Keratinocyte (primary cell): ENCODE measurements around the gene SERP1. TPM values are rescaled to one million over a fixed set of nuclear protein-coding genes. Genes with fewer than 3 reads are reported as not detected.
"Not testable (repeated sequence)": the region's sequence is repeated elsewhere in the genome, so short reads cannot be mapped to it uniquely, and the experiment has no call there.

Source experiments
- DNase-seq: peaks from one replicate; pipeline ENCODE4 v3.0.0-alpha.2; 2011; ENCODE audit warnings: low read depth, missing footprints, low spot score
- FAIRE-seq: peaks from 2 replicates; lab custom pipeline; 2011; peaks lifted over from hg19 to GRCh38; lab: Jason Lieb, UNC
- H2AFZ ChIP-seq: 2 replicates; pipeline ENCODE4 v1.6.0; 2012; ENCODE audit warnings: low read length, control low read depth, inconsistent platforms; ENCODE audit not compliant: control insufficient read depth
- H3K27ac ChIP-seq: 2 replicates; pipeline ENCODE4 v1.5.1; 2011; ENCODE audit warnings: low read length; ENCODE audit not compliant: control insufficient read depth, insufficient read depth
- H3K27me3 ChIP-seq: 3 replicates; pipeline ENCODE4 v1.6.0; 2011; ENCODE audit warnings: low read length; ENCODE audit not compliant: control insufficient read depth, insufficient read depth; ENCODE audit errors: extremely low read depth
- H3K36me3 ChIP-seq, 2 experiments: 2 replicates in 1 of 2; 3 replicates in 1 of 2; pipeline ENCODE4 v1.5.1; 2011; ENCODE audit warnings: low read length in 2 of 2, mild to moderate bottlenecking in 1 of 2; ENCODE audit not compliant: control insufficient read depth in 2 of 2, insufficient read depth in 2 of 2; ENCODE audit errors: extremely low read depth in 1 of 2
- H3K4me1 ChIP-seq: 3 replicates; pipeline ENCODE4 v1.5.1; 2011; ENCODE audit warnings: low read length; ENCODE audit not compliant: control insufficient read depth, insufficient read depth; ENCODE audit errors: extremely low read depth
- H3K4me2 ChIP-seq: 3 replicates; pipeline ENCODE4 v1.6.0; 2011; ENCODE audit warnings: low read depth, low read length; ENCODE audit not compliant: control insufficient read depth, insufficient read depth; ENCODE audit errors: extremely low read depth
- H3K4me3 ChIP-seq, 3 experiments: fragments of 200-600 bp in 1 of 3; sonication (generic) in 1 of 3; 2 replicates in 2 of 3; 3 replicates in 1 of 3; pipeline ENCODE4 v1.5.1; 2011 to 2016; ENCODE audit warnings: low read length in 3 of 3, mild to moderate bottlenecking in 3 of 3, control low read depth in 2 of 3, inconsistent platforms in 1 of 3, low read depth in 1 of 3, mixed read lengths in 1 of 3, mixed run types in 1 of 3, moderate library complexity in 1 of 3; ENCODE audit not compliant: control insufficient read depth in 2 of 3, insufficient read depth in 2 of 3; ENCODE audit errors: extremely low read depth in 1 of 3
- H3K79me2 ChIP-seq: 2 replicates; pipeline ENCODE4 v1.6.0; 2012; ENCODE audit warnings: low read length; ENCODE audit not compliant: control insufficient read depth, insufficient read depth
- H3K9ac ChIP-seq: 3 replicates; pipeline ENCODE4 v1.6.0; 2011; ENCODE audit warnings: low read length; ENCODE audit not compliant: control insufficient read depth, insufficient read depth; ENCODE audit errors: extremely low read depth
- H3K9me1 ChIP-seq: 3 replicates; pipeline ENCODE4 v1.6.0; 2011; ENCODE audit warnings: low read length; ENCODE audit not compliant: control insufficient read depth, insufficient read depth; ENCODE audit errors: extremely low read depth
- H3K9me3 ChIP-seq: 2 replicates; pipeline ENCODE4 v1.5.1; 2012; ENCODE audit warnings: low read depth, low read length; ENCODE audit not compliant: control insufficient read depth
- H4K20me1 ChIP-seq: 3 replicates; pipeline ENCODE4 v1.6.0; 2011; ENCODE audit warnings: low read length; ENCODE audit not compliant: control insufficient read depth, insufficient read depth; ENCODE audit errors: extremely low read depth
- CTCF ChIP-seq, 3 experiments: IDR thresholded peaks in 1 of 3; conservative IDR thresholded peaks in 1 of 3; optimal IDR thresholded peaks in 1 of 3; 2 replicates in 2 of 3; 3 replicates in 1 of 3; pipeline versions ENCODE3 to v1.5.1; 2011; ENCODE audit warnings: low read length in 3 of 3, mild to moderate bottlenecking in 3 of 3, moderate library complexity in 2 of 3, control low read depth in 1 of 3, inconsistent platforms in 1 of 3; ENCODE audit not compliant: insufficient read depth in 2 of 3; ENCODE audit errors: extremely low read depth in 1 of 3
- EZH2 ChIP-seq: IDR thresholded peaks from one replicate; pipeline ENCODE4 v1.6.1; 2012; ENCODE audit warnings: inconsistent platforms, mild to moderate bottlenecking, low read length, moderate library complexity
- dilution Hi-C: fragments of 300-500 bp; cut with MboI; formaldehyde crosslinking; loops from one replicate; pipeline ENCODE4 v1.7.0; 2020; ENCODE audit warnings: low sequenced_read_pairs; ENCODE audit not compliant: extremely low pct_ligation_motif_present
- polyA plus RNA-seq, 5 experiments: library from polyadenylated mRNA; depleted of rRNA in 3 of 5; stranded (reverse) in 3 of 5; stranded (forward) in 1 of 5; unstranded in 1 of 5; fragments of >200 nt; gene quantifications; 1 replicate in 1 of 5; 2 replicates in 3 of 5; 3 replicates in 1 of 5; pipeline versions ENCODE4 v1.2.1 to v1.2.3, GENCODE V29; 2011 to 2012; ENCODE audit warnings: missing spikeins in 2 of 5, low read depth in 1 of 5, low replicate concordance in 1 of 5

SERP1 gene
- polyA plus RNA-seq, 1 donor (not counting 4 experiments of a cell fraction or from before 2014, with no cell fraction given), result 84.2 TPM

- dilution Hi-C loops, result no loop called here
- Histone ChIP-seq H3K27ac (no peak overlapping the region), H3K4me3 (no peak overlapping the region), H3K9me3 (no peaks in the 10 kb centered on the region), H4K20me1 (no peaks in the 10 kb centered on the region), H2AFZ (no peak overlapping the region), H3K79me2 (no peaks in the 10 kb centered on the region), H3K4me2 (no peak overlapping the region), H3K9ac (no peak overlapping the region), H3K27me3 (no peaks in the 10 kb centered on the region), H3K36me3 (no peaks in the 10 kb centered on the region), H3K9me1 (no peaks in the 10 kb centered on the region), H3K4me1 (peaks cover 5% of the 10 kb centered on the region)
- no peak for TF ChIP-seq EZH2
- TF ChIP-seq CTCF (optimal IDR thresholded peaks at IDR 0.05 in 1 of 3, IDR thresholded peaks at IDR 0.05 in 1 of 3, conservative IDR thresholded peaks at IDR 0.05 in 1 of 3; ENCODE audit: extremely low read depth in 1 of 3, insufficient read depth in 2 of 3, low read length in 3 of 3), result no peak
- DNase-seq (no peak), FAIRE-seq (no peak)
These were observed 41.8 kb downstream of the SERP1 start for GRCh38 chr3:150504483-150504882.

- no peaks in the 10 kb centered on the region for H3K9me1 ChIP-seq
- no peaks in the 10 kb centered on the region for H3K9me3 ChIP-seq
- H3K4me1 ChIP-seq, result peaks cover 5% of the 10 kb centered on the region
- FAIRE-seq (no peak), DNase-seq (no peak)
- TF ChIP-seq EZH2 (no peak), CTCF (optimal IDR thresholded peaks at IDR 0.05 in 1 of 3, IDR thresholded peaks at IDR 0.05 in 1 of 3, conservative IDR thresholded peaks at IDR 0.05 in 1 of 3; ENCODE audit: extremely low read depth in 1 of 3, insufficient read depth in 2 of 3, low read length in 3 of 3) (no peak)
- dilution Hi-C loops, result no loop called here
- H3K36me3 ChIP-seq, result no peaks in the 10 kb centered on the region
- no peak overlapping the region for H3K4me2 ChIP-seq
- no peaks in the 10 kb centered on the region for H4K20me1 ChIP-seq
- no peak overlapping the region for H3K27ac ChIP-seq
- H3K4me3 ChIP-seq, result no peak overlapping the region
- no peak overlapping the region for H3K9ac ChIP-seq
- H3K27me3 ChIP-seq, result no peaks in the 10 kb centered on the region
- H2AFZ ChIP-seq, result no peak overlapping the region
- no peaks in the 10 kb centered on the region for H3K79me2 ChIP-seq
These were observed 42.7 kb downstream of the SERP1 start for GRCh38 chr3:150503402-150504099.

GRCh38 chr3:150500960-150501359 lies 45.3 kb downstream of the SERP1 start:
- H3K4me3 ChIP-seq, H3K4me1 ChIP-seq, H3K27ac ChIP-seq, H3K9me3 ChIP-seq, H3K9ac ChIP-seq, FAIRE-seq, DNase-seq, H3K4me2 ChIP-seq, dilution Hi-C loops, H3K27me3 ChIP-seq, H3K36me3 ChIP-seq, H4K20me1 ChIP-seq, H2AFZ ChIP-seq, H3K79me2 ChIP-seq, H3K9me1 ChIP-seq: not testable (repeated sequence)
